ENCODE results near the gene RNF39.

RNF39 gene

GRCh38 chr6:30096829-30097228, 21.3 kb upstream of the RNF39 start:
- DNase-seq = no peak

GRCh38 chr6:30093951-30094661, 18.5 kb upstream of the RNF39 start:
- DNase-seq = no peak

- DNase-seq = no peak
These were observed 17.4 kb upstream of the RNF39 start for GRCh38 chr6:30092852-30093543.

GRCh38 chr6:30091577-30092381, 16.2 kb upstream of the RNF39 start:
- DNase-seq = no peak

GRCh38 chr6:30087876-30088275, 12.3 kb upstream of the RNF39 start:
- DNase-seq = no peak

- no peak for DNase-seq
These were observed 1.6 kb upstream of the RNF39 start for GRCh38 chr6:30077218-30077617.

GRCh38 chr6:30075790-30076732, 492 bp upstream of the RNF39 start:
- no peak for DNase-seq

- no peak for DNase-seq
These were observed 1.1 kb downstream of the RNF39 start for GRCh38 chr6:30074331-30075093.

- DNase-seq = no peak
These were observed 1.9 kb downstream of the RNF39 start for GRCh38 chr6:30073489-30074235.

GRCh38 chr6:30071858-30072257, 3.7 kb downstream of the RNF39 start:
- DNase-seq = no peak

- no peak for DNase-seq
These were observed 4.3 kb downstream of the RNF39 start for GRCh38 chr6:30071081-30071818.

GRCh38 chr6:30067460-30068139, 8.0 kb downstream of the RNF39 start:
- no peak for DNase-seq

- peak; percentile 98 for DNase-seq
These were observed 8.8 kb downstream of the RNF39 start, which contains the start of gene PPP1R11 for GRCh38 chr6:30066577-30067459. Gene PPP1R11, plus strand, starts transcription at chr6:30067198. Its CDS starts 213 bp downstream, at chr6:30067411.

GRCh38 chr6:30066082-30066481, 9.5 kb downstream of the RNF39 start:
- no peak for DNase-seq

- no peak for DNase-seq
These were observed 12.3 kb downstream of the RNF39 start for GRCh38 chr6:30063315-30063714.

GRCh38 chr6:30062471-30063178, 12.9 kb downstream of the RNF39 start:
- no peak for DNase-seq

- DNase-seq = no peak
These were observed 13.6 kb downstream of the RNF39 start for GRCh38 chr6:30061858-30062458.
